SU-DHL-6 (cell line): ENCODE data around the gene OPHN1.

ENCODE experiments used
- H2AFZ ChIP-seq: fragments of 200-600 bp; sonication (generic); 2 replicates; pipeline ENCODE4 v1.6.1; 2014; ENCODE audit warnings: low read depth, mild to moderate bottlenecking, moderate library complexity, mixed read lengths, antibody characterized with exemption, low read length; ENCODE audit not compliant: severe bottlenecking
- H3F3A ChIP-seq: fragments of 200-600 bp; shearing (Covaris generic); 2 replicates; pipeline ENCODE4 v1.6.0; 2016; ENCODE audit warnings: antibody characterized with exemption, mild to moderate bottlenecking; ENCODE audit not compliant: insufficient read depth
- H3K27ac ChIP-seq: fragments of 200-600 bp; sonication (generic); 2 replicates; pipeline ENCODE4 v1.5.1; 2016; ENCODE audit warnings: low read depth, mild to moderate bottlenecking, low read length, moderate library complexity, mixed read lengths
- H3K27me3 ChIP-seq: fragments of 200-600 bp; sonication (generic), shearing (Covaris generic); 2 replicates; pipeline ENCODE4 v1.6.0; 2014; ENCODE audit warnings: mild to moderate bottlenecking, low read length
- H3K36me3 ChIP-seq: fragments of 200-600 bp; sonication (generic); 2 replicates; pipeline ENCODE4 v1.6.1; 2014; ENCODE audit warnings: mild to moderate bottlenecking, low read length, mixed read lengths
- H3K4me2 ChIP-seq: fragments of 300-600, 200-600 bp; shearing (Covaris generic), sonication (generic); 2 replicates; pipeline ENCODE4 v1.6.0; 2014; ENCODE audit warnings: low read length, low read depth, mild to moderate bottlenecking; ENCODE audit not compliant: poor library complexity, severe bottlenecking
- H3K4me3 ChIP-seq: fragments of 200-600 bp; sonication (generic); 2 replicates; pipeline ENCODE4 v1.5.1; 2014; ENCODE audit warnings: antibody characterized with exemption, low read length, mild to moderate bottlenecking, mixed read lengths; ENCODE audit not compliant: insufficient read depth, poor library complexity, severe bottlenecking
- H3K79me2 ChIP-seq: fragments of 200-600 bp; sonication (generic); 2 replicates; pipeline ENCODE4 v1.6.1; 2014; ENCODE audit warnings: mild to moderate bottlenecking, low read length, moderate library complexity; ENCODE audit not compliant: insufficient read depth
- H3K9ac ChIP-seq: fragments of 200-600 bp; sonication (generic); 2 replicates; pipeline ENCODE4 v1.7.0; 2014; ENCODE audit warnings: mild to moderate bottlenecking, low read length
- H3K9me2 ChIP-seq: fragments of 200-600 bp; sonication (generic); replicated peaks from 2 replicates; pipeline ENCODE4 v1.6.1; 2014; ENCODE audit warnings: low read length; ENCODE audit not compliant: insufficient read depth
- H3K9me3 ChIP-seq: fragments of 200-600 bp; sonication (generic); 2 replicates; pipeline ENCODE4 v1.6.1; 2014; ENCODE audit warnings: low read length, mixed read lengths; ENCODE audit not compliant: insufficient read depth
- H4K20me1 ChIP-seq: fragments of 200-600 bp; sonication (generic); 2 replicates; pipeline ENCODE4 v1.6.1; 2014; ENCODE audit warnings: low read depth, mild to moderate bottlenecking, antibody characterized with exemption, low read length, moderate library complexity, mixed read lengths
- EZH2phosphoT487 ChIP-seq: fragments of 200-600 bp; sonication (generic), shearing (Covaris generic); conservative IDR thresholded peaks from 2 replicates; pipeline ENCODE4 v1.6.1; 2018; ENCODE audit warnings: mild to moderate bottlenecking, antibody characterized with exemption, low read length, moderate library complexity, mixed read lengths
- TF ChIP-seq, protein P1 (sequence below): fragments of 200-600 bp; sonication (generic); IDR thresholded peaks from one replicate; pipeline ENCODE4 v1.5.1; 2017; ENCODE audit warnings: antibody characterized with exemption, mild to moderate bottlenecking, low read length, moderate library complexity; ENCODE audit not compliant: insufficient read depth, poor library complexity, severe bottlenecking

Gene OPHN1

DNA sequence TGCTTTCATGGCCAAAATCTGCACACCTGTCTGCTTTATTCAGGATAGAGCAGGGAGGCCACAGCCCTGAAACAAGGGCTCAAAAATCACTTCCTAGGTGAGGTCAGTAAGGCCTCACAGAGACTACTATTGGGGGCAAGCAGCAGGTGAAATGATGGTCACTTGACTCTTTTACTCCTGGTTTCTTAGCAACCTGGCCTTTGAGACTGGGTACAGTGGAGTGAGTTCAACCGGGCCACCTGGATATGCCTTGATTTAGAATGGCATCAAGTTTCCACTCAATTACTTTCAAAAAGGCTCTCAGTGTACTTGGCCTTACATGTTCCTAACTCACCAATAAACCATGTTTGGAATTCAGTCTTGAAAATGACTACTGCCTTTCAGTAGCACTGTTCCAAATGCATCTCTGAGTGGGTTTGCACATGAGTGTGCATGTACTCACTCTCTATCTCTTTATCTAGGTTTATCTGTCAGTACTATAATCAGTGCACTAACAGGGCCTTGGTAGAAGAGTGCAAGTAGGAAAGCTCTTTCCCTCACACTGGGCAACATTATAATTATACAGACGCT is 388.2 kb downstream of the OPHN1 start:
- Histone ChIP-seq H3K4me2 (no peak overlapping the region), H3K9me2 (no peaks in the 10 kb centered on the region), H3K79me2 (no peaks in the 10 kb centered on the region), H3K36me3 (no peaks in the 10 kb centered on the region), H3K9me3 (no peaks in the 10 kb centered on the region), H3F3A (no peaks in the 10 kb centered on the region), H3K4me3 (no peak overlapping the region), H2AFZ (no peak overlapping the region), H3K9ac (no peak overlapping the region), H3K27me3 (no peaks in the 10 kb centered on the region), H4K20me1 (no peaks in the 10 kb centered on the region), H3K27ac (no peak overlapping the region)
- TF ChIP-seq EZH2phosphoT487 = no peak
- TF ChIP-seq, protein P1, sequence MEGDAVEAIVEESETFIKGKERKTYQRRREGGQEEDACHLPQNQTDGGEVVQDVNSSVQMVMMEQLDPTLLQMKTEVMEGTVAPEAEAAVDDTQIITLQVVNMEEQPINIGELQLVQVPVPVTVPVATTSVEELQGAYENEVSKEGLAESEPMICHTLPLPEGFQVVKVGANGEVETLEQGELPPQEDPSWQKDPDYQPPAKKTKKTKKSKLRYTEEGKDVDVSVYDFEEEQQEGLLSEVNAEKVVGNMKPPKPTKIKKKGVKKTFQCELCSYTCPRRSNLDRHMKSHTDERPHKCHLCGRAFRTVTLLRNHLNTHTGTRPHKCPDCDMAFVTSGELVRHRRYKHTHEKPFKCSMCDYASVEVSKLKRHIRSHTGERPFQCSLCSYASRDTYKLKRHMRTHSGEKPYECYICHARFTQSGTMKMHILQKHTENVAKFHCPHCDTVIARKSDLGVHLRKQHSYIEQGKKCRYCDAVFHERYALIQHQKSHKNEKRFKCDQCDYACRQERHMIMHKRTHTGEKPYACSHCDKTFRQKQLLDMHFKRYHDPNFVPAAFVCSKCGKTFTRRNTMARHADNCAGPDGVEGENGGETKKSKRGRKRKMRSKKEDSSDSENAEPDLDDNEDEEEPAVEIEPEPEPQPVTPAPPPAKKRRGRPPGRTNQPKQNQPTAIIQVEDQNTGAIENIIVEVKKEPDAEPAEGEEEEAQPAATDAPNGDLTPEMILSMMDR = no peak

DNA sequence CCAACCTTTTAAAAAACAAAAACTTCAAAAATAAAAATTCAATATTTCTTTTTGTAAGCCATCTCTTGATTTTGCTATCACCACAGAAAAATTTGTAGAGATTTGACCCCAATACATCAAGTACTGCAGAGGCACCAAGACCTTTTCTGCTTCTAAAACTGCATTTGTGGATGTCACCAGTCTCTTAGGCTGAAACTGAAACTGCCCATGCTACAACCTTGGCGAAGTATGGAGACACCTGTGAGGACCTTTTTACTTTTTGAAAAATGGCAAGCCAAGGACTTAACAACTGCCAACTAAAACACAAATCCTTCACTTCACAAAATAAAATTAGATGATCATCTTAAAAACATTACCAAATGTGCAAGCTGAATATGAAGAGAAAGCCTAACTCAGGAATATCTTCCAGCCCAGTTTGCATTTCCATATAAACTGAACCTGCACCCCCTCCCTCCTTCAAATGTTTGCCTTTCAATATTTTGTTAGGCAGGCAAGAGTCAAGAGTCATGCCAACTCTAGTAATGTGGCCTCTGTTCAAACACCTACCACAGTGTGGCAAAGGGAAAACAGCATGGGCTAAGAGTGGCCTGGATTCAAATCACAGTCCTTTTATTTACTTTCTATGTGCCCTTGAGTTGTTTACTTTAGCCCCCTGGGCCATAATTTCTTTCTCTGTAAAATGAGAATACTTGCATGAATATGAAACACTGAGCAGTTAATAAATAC is 389.4 kb downstream of the OPHN1 start:
- H3K4me2 ChIP-seq = no peak overlapping the region
- no peaks in the 10 kb centered on the region for H3K9me3 ChIP-seq
- H3K9me2 ChIP-seq = no peaks in the 10 kb centered on the region
- H3F3A ChIP-seq = no peaks in the 10 kb centered on the region
- H2AFZ ChIP-seq = no peak overlapping the region
- H3K4me3 ChIP-seq = no peak overlapping the region
- H3K27me3 ChIP-seq = no peaks in the 10 kb centered on the region
- H3K9ac ChIP-seq = no peak overlapping the region
- TF ChIP-seq EZH2phosphoT487 = no peak
- TF ChIP-seq, protein P1 = no peak
- no peaks in the 10 kb centered on the region for H3K36me3 ChIP-seq
- no peak overlapping the region for H3K27ac ChIP-seq
- H4K20me1 ChIP-seq = no peaks in the 10 kb centered on the region
- no peaks in the 10 kb centered on the region for H3K79me2 ChIP-seq

DNA sequence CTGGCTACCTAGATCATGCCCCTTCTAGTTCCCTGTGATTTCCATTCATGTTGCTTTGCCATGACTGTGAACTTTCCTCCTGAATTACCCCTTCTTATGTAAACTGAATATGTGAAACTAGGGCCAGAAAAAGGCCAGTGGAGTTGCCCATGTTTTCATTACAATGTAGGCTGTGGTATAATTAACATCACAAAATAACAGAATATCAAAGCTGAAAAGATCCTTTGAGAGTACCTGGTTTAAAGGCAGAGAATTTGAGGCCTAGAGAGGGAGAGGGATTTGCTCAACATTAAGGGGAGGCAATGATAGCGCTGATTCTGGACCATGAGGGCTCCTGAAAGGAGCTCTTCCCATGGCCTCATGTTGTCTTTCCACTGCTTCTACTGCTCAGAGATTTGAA is 392.2 kb downstream of the OPHN1 start:
- Histone ChIP-seq H3K4me3 (no peak overlapping the region), H3K9me3 (no peaks in the 10 kb centered on the region), H3K27ac (no peak overlapping the region), H3K79me2 (no peaks in the 10 kb centered on the region), H3K9ac (no peak overlapping the region), H3K4me2 (no peak overlapping the region), H2AFZ (no peak overlapping the region), H4K20me1 (no peaks in the 10 kb centered on the region), H3F3A (no peaks in the 10 kb centered on the region), H3K27me3 (no peaks in the 10 kb centered on the region), H3K9me2 (no peaks in the 10 kb centered on the region), H3K36me3 (no peaks in the 10 kb centered on the region)
- no peak for TF ChIP-seq EZH2phosphoT487
- TF ChIP-seq, protein P1 = no peak
